ENCODE data around the gene LRRC46. TPM values are rescaled to one million over a fixed set of nuclear protein-coding genes. Genes with fewer than 3 reads are reported as not detected.

The LRRC46 gene
- total RNA-seq, 1 experiment from 2014 or later: 1.2 TPM

DNA sequence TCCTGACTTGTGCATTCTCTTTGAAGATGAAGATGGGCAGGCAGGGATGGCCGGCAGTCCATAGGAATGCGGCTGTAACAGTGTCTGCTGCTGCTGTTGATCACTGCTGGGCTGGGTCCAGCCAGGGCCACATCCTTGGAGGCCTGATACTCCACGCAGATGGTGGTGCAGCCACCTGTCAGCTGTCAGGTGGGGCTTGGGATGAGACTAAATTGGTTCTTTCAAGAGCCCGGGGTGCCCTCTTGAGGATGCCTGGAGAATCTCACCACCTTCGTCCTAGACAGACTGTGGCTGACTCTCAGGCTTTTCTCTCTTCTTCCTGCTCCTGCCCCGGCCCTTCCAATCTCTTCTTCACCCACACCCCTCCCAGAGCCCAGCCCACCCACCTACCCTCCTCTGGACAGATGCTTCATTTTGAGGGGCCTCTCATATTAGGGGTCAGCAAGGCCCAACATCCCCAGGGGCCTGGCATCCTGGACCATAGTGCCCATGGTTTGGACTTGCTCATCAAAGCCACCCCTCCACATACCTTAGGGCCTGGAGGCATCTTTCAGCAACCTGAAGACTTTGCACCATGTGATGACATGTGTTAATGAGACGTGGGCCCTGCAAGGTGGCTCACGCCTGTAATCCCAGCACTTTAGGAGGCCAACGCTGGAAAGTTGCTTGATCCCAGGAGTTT is 29.0 kb upstream of the LRRC46 start:
- ChIA-PET POLR2A (interaction anchor here (0.7 to 1.4 kb wide), 2 partner anchors 73 to 137 kb away, joined by 3 read pairs; no protein-coding TSS in a partner anchor), CTCF (interaction anchor here (0.6 to 3.1 kb wide), 14 partner anchors 13 to 168 kb away, joined by 3 to 33 read pairs (median 4); partner anchors contain the start of genes CDK5RAP3 and OSBPL7)
- Mint-ChIP-seq H3K4me3 (ENCODE audit: unreplicated experiment) (no peak overlapping the region), H3K27me3 (ENCODE audit: insufficient read depth, unreplicated experiment) (peaks cover 8% of the 10 kb centered on the region), H3K4me1 (ENCODE audit: insufficient read depth, unreplicated experiment) (no peaks in the 10 kb centered on the region), H3K9me3 (ENCODE audit: unreplicated experiment) (no peaks in the 10 kb centered on the region), H3K36me3 (ENCODE audit: insufficient read depth, unreplicated experiment) (no peaks in the 10 kb centered on the region), H3K27ac (ENCODE audit: low read depth, unreplicated experiment) (no peak overlapping the region)
- BruUV-seq (replicated peaks): no TSS peak
- TF ChIP-seq, protein P1, sequence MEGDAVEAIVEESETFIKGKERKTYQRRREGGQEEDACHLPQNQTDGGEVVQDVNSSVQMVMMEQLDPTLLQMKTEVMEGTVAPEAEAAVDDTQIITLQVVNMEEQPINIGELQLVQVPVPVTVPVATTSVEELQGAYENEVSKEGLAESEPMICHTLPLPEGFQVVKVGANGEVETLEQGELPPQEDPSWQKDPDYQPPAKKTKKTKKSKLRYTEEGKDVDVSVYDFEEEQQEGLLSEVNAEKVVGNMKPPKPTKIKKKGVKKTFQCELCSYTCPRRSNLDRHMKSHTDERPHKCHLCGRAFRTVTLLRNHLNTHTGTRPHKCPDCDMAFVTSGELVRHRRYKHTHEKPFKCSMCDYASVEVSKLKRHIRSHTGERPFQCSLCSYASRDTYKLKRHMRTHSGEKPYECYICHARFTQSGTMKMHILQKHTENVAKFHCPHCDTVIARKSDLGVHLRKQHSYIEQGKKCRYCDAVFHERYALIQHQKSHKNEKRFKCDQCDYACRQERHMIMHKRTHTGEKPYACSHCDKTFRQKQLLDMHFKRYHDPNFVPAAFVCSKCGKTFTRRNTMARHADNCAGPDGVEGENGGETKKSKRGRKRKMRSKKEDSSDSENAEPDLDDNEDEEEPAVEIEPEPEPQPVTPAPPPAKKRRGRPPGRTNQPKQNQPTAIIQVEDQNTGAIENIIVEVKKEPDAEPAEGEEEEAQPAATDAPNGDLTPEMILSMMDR (IDR thresholded peaks at IDR 0.05; ENCODE audit: unreplicated experiment): peak; percentile 70
- intact Hi-C loops (cut with micrococcal nuclease): loop anchor here (1.0 kb wide), 2 partner anchors 26 to 104 kb away; no protein-coding TSS in a partner anchor
- peak; percentile 67 for DNase-seq (ENCODE audit: unreplicated experiment)

GRCh38 chr17:47803201-47803600 is 28.3 kb upstream of the LRRC46 start:
- no peaks in the 10 kb centered on the region for H3K36me3 Mint-ChIP-seq (ENCODE audit: insufficient read depth, unreplicated experiment)
- H3K9me3 Mint-ChIP-seq (ENCODE audit: unreplicated experiment): no peaks in the 10 kb centered on the region
- H3K4me3 Mint-ChIP-seq (ENCODE audit: unreplicated experiment): no peak overlapping the region
- ChIA-PET CTCF (interaction anchor here (0.7 to 3.1 kb wide), 5 partner anchors 18 to 141 kb away, joined by 3 to 33 read pairs (median 5); partner anchors contain the start of gene OSBPL7), POLR2A (interaction anchor here (0.7 to 1.0 kb wide), 2 partner anchors 18 to 102 kb away, joined by 3 to 4 read pairs; partner anchors contain the start of gene OSBPL7)
- BruUV-seq (replicated peaks): no TSS peak
- H3K27me3 Mint-ChIP-seq (ENCODE audit: insufficient read depth, unreplicated experiment): peaks cover under 1% of the 10 kb centered on the region
- no peaks in the 10 kb centered on the region for H3K4me1 Mint-ChIP-seq (ENCODE audit: insufficient read depth, unreplicated experiment)
- intact Hi-C loops (cut with micrococcal nuclease): no loop called here
- DNase-seq (ENCODE audit: unreplicated experiment): no peak
- no peak overlapping the region for H3K27ac Mint-ChIP-seq (ENCODE audit: low read depth, unreplicated experiment)
- TF ChIP-seq, protein P1 (IDR thresholded peaks at IDR 0.05; ENCODE audit: unreplicated experiment): no peak

- no peaks in the 10 kb centered on the region for H3K36me3 Mint-ChIP-seq (ENCODE audit: insufficient read depth, unreplicated experiment)
These were observed 27.7 kb upstream of the LRRC46 start for GRCh38 chr17:47803751-47804150.

DNA sequence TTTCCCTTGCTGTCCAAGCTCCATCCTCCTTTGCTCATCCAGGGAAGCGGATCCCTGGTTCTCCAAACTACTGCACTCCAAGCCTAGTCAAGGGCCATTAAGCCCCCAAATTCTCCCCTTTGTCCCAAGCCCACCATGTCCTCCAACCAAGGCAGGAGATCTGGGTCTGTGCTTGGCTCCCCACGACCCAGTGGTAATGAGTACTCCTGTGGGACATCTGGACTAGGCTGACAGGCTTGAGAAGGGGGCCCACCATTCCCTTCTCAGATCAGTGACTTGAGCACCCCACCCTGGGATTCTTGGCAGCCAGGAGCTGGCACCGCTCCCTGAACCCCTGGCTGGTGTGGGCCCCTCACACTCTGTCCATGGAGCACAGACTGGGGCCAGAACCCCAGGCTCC is 27.0 kb upstream of the LRRC46 start:
- POLR2A ChIA-PET: interaction anchor here (1.2 kb wide), 1 partner anchor 104 kb away, joined by 3 read pairs; no protein-coding TSS in a partner anchor
- no peaks in the 10 kb centered on the region for H3K36me3 Mint-ChIP-seq (ENCODE audit: insufficient read depth, unreplicated experiment)
- H3K27me3 Mint-ChIP-seq (ENCODE audit: insufficient read depth, unreplicated experiment): no peaks in the 10 kb centered on the region
- CTCF ChIA-PET: interaction anchor here (0.8 to 1.6 kb wide), 4 partner anchors 23 to 139 kb away, joined by 3 to 4 read pairs (median 4); no protein-coding TSS in a partner anchor
- H3K9me3 Mint-ChIP-seq (ENCODE audit: unreplicated experiment): no peaks in the 10 kb centered on the region
- no peaks in the 10 kb centered on the region for H3K4me1 Mint-ChIP-seq (ENCODE audit: insufficient read depth, unreplicated experiment)
- no peak for DNase-seq (ENCODE audit: unreplicated experiment)
- BruUV-seq (replicated peaks): no TSS peak
- H3K4me3 Mint-ChIP-seq (ENCODE audit: unreplicated experiment): no peak overlapping the region
- no peak overlapping the region for H3K27ac Mint-ChIP-seq (ENCODE audit: low read depth, unreplicated experiment)
- intact Hi-C loops (cut with micrococcal nuclease): no loop called here
- TF ChIP-seq, protein P1 (IDR thresholded peaks at IDR 0.05; ENCODE audit: unreplicated experiment): no peak

More at GRCh38 chr17:47803751-47804150, 27.7 kb upstream of the LRRC46 start:
- no TSS peak for BruUV-seq (replicated peaks)
- Mint-ChIP-seq H3K27ac (ENCODE audit: low read depth, unreplicated experiment) (no peak overlapping the region), H3K4me1 (ENCODE audit: insufficient read depth, unreplicated experiment) (no peaks in the 10 kb centered on the region), H3K9me3 (ENCODE audit: unreplicated experiment) (no peaks in the 10 kb centered on the region), H3K4me3 (ENCODE audit: unreplicated experiment) (no peak overlapping the region), H3K27me3 (ENCODE audit: insufficient read depth, unreplicated experiment) (no peaks in the 10 kb centered on the region)
- TF ChIP-seq, protein P1 (IDR thresholded peaks at IDR 0.05; ENCODE audit: unreplicated experiment): no peak
- DNase-seq (ENCODE audit: unreplicated experiment): no peak
- CTCF ChIA-PET: interaction anchor here (0.8 to 2.2 kb wide), 3 partner anchors 18 to 123 kb away, joined by 3 to 5 read pairs (median 4); partner anchors contain the start of gene OSBPL7
- POLR2A ChIA-PET: interaction anchor here (1.0 to 1.2 kb wide), 2 partner anchors 18 to 103 kb away, joined by 3 to 4 read pairs; partner anchors contain the start of gene OSBPL7
- intact Hi-C loops (cut with micrococcal nuclease): no loop called here

All from MCF 10A (cell line).